Right atrium auricular region (tissue), 2 donors: ENCODE results near the gene DNAJC28. TPM values are rescaled to one million over a fixed set of nuclear protein-coding genes. Genes with fewer than 3 reads are reported as not detected.

ENCODE experiments used
- DNase-seq: peaks from one replicate; pipeline ENCODE4 v3.0.0-alpha.2; 2019; ENCODE audit warnings: low spot score
- H3K27ac ChIP-seq, 2 donors: fragments of 200-600 bp; sonication (generic); 1 replicate in 1 of 2; 2 replicates in 1 of 2; pipeline ENCODE4 v1.5.1; 2016 to 2019
- H3K27me3 ChIP-seq, 2 donors: fragments of 200-600 bp; sonication (generic); one replicate each; pipeline versions ENCODE4 v1.5.1 to v1.6.0; 2017 to 2019
- H3K36me3 ChIP-seq: fragments of 200-600 bp; sonication (generic); one replicate; pipeline ENCODE4 v1.5.1; 2016
- H3K4me1 ChIP-seq, 2 donors: fragments of 200-600 bp; sonication (generic); one replicate each; pipeline versions ENCODE4 v1.5.1 to v1.6.0; 2017 to 2019
- H3K4me3 ChIP-seq, 2 donors: fragments of 200-600 bp; sonication (generic); 1 replicate in 1 of 2; 2 replicates in 1 of 2; pipeline ENCODE4 v1.5.1; 2017 to 2019; ENCODE audit warnings: mild to moderate bottlenecking in 1 of 2, moderate library complexity in 1 of 2
- H3K9me3 ChIP-seq, 2 donors: fragments of 200-600 bp; sonication (generic); one replicate each; pipeline ENCODE4 v1.5.1; 2019
- total RNA-seq, 2 donors: library from RNA; depleted of rRNA; stranded (reverse); fragments of >200 nt; gene quantifications; one replicate each; pipeline ENCODE4 v1.1.0, GENCODE V29; 2016
- TF ChIP-seq, protein P1 (sequence below), 2 donors: fragments of 200-600 bp; sonication (generic); IDR thresholded peaks; one replicate each; pipeline ENCODE4 v1.5.1; 2019; ENCODE audit warnings: antibody characterized with exemption in 2 of 2

The DNAJC28 gene
- total RNA-seq, 2 donors from 2014 or later, result 3.0 to 4.5 TPM

DNA sequence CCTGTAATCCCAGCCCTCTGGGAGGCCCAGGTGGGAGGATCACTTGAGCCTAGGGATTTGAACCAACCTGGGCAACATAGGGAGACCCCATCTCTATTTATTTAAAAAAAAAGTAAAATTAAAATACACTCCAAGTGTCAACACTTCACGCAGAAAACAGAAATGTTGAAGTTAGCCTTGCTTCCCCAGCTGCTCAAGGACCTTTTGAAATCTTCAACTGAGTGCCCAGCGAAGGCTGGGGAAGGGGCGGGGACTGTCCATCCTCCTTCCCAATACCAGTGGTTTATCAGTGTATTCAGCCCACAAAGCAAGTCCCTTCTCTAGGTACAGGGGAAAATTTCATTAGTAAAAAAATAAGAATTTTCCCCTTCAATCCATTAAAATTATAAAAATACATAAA is 2.2 kb upstream of the DNAJC28 start:
- peaks cover 0 to 12% of the 10 kb centered on the region in 2 donors for H3K4me1 ChIP-seq
- no peak overlapping the region for H3K27ac ChIP-seq
- no peaks in the 10 kb centered on the region for H3K36me3 ChIP-seq
- no peaks in the 10 kb centered on the region for H3K27me3 ChIP-seq
- TF ChIP-seq, protein P1, sequence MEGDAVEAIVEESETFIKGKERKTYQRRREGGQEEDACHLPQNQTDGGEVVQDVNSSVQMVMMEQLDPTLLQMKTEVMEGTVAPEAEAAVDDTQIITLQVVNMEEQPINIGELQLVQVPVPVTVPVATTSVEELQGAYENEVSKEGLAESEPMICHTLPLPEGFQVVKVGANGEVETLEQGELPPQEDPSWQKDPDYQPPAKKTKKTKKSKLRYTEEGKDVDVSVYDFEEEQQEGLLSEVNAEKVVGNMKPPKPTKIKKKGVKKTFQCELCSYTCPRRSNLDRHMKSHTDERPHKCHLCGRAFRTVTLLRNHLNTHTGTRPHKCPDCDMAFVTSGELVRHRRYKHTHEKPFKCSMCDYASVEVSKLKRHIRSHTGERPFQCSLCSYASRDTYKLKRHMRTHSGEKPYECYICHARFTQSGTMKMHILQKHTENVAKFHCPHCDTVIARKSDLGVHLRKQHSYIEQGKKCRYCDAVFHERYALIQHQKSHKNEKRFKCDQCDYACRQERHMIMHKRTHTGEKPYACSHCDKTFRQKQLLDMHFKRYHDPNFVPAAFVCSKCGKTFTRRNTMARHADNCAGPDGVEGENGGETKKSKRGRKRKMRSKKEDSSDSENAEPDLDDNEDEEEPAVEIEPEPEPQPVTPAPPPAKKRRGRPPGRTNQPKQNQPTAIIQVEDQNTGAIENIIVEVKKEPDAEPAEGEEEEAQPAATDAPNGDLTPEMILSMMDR (IDR thresholded peaks at IDR 0.05), result no peak
- DNase-seq, result no peak
- no peaks in the 10 kb centered on the region for H3K9me3 ChIP-seq
- H3K4me3 ChIP-seq, result no peak overlapping the region

DNA sequence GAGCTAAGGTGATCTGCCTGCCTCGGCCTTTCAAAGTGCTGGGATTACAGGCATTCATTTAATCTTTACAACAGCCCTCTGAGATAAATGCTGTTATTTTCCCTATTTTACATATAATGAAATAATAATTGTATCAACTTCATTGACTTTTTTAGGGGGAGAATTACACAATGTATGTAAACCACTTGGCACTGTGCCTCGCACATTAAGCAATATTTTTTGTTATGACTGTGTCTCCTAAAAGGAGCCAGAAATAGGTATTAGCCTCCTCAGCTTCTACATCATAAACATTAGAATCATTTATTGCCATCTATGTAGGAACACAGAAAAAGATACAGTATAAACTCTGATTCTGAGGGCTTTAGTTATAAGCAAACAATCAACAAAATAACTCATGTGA is 1.1 kb upstream of the DNAJC28 start:
- H3K4me1 ChIP-seq, result peaks cover 0 to 12% of the 10 kb centered on the region in 2 donors
- no peaks in the 10 kb centered on the region for H3K9me3 ChIP-seq
- H3K27ac ChIP-seq, result no peak overlapping the region
- no peak overlapping the region for H3K4me3 ChIP-seq
- DNase-seq, result no peak
- H3K27me3 ChIP-seq, result no peaks in the 10 kb centered on the region
- TF ChIP-seq, protein P1 (IDR thresholded peaks at IDR 0.05), result no peak
- no peaks in the 10 kb centered on the region for H3K36me3 ChIP-seq

DNA sequence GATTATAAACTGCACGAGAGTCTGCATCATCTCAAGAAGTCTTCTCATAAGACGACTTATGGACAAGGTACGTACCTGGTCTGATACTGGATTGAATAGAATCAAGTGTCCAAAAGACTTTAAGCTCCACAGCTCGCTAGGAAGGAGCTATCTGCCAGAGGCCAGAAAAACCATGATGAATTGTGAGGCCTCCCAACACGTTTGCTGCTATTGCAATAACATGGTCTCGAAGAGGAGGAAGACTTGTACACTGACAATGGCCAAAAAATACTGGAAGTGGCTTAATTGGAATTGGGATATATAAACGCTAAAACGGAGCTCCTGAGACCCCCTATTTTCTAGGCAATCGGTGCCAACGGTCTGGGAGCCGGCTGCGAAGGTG is 534 bp downstream of the DNAJC28 start:
- Histone ChIP-seq H3K27me3 (no peaks in the 10 kb centered on the region), H3K27ac (peak overlapping the region; percentile 77 to 89)

DNA sequence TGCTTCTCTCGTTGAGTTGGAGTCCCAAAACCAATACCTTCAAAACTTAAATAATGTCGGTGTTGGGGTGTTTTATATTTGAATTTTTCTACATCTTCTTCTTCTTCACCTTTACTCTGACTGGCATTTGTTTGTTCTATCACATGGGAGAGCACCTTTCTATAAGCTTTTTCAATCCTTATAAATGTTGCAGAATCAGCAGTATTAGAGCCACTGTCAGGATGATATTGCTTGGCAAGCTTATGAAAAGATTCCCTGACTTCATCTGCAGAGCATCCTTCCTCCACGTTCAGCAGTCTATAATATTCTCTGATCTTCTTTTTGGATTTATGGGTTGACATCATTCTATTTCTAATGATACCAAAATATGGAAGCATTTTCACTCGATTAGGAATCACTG is 2.6 kb downstream of the DNAJC28 start:
- no peak overlapping the region for H3K27ac ChIP-seq
- no peaks in the 10 kb centered on the region for H3K27me3 ChIP-seq
- no peak for DNase-seq
- TF ChIP-seq, protein P1 (IDR thresholded peaks at IDR 0.05), result no peak
- H3K9me3 ChIP-seq, result no peaks in the 10 kb centered on the region
- H3K36me3 ChIP-seq, result no peaks in the 10 kb centered on the region
- H3K4me3 ChIP-seq, result no peak overlapping the region
- H3K4me1 ChIP-seq, result peaks cover 0 to 12% of the 10 kb centered on the region in 2 donors

More for the DNA sequence above, 534 bp downstream of the DNAJC28 start:
- TF ChIP-seq, protein P1 (IDR thresholded peaks at IDR 0.05), result no peak
- no peaks in the 10 kb centered on the region for H3K36me3 ChIP-seq
- no peaks in the 10 kb centered on the region for H3K9me3 ChIP-seq
- no peak for DNase-seq
- H3K4me3 ChIP-seq, result peak overlapping the region; percentile 50 to 66
- peaks cover 0 to 12% of the 10 kb centered on the region in 2 donors for H3K4me1 ChIP-seq

- Histone ChIP-seq H3K27me3 (no peaks in the 10 kb centered on the region), H3K4me3 (no peak overlapping the region)
- TF ChIP-seq, protein P1 (IDR thresholded peaks at IDR 0.05), result no peak
Observed at GRCh38 chr21:33487996-33488395, 3.5 kb downstream of the DNAJC28 start.

GRCh38 chr21:33481314-33481943 is 10.1 kb downstream of the DNAJC28 start:
- DNase-seq, result no peak
- H3K9me3 ChIP-seq, result no peaks in the 10 kb centered on the region
- TF ChIP-seq, protein P1 (IDR thresholded peaks at IDR 0.05), result no peak
- H3K4me1 ChIP-seq, result peaks cover 0 to 17% of the 10 kb centered on the region in 2 donors
- H3K36me3 ChIP-seq, result no peaks in the 10 kb centered on the region
- H3K27ac ChIP-seq, result no peak overlapping the region
- H3K4me3 ChIP-seq, result no peak overlapping the region
- H3K27me3 ChIP-seq, result no peaks in the 10 kb centered on the region

More at GRCh38 chr21:33487996-33488395, 3.5 kb downstream of the DNAJC28 start:
- Histone ChIP-seq H3K27ac (no peak overlapping the region), H3K36me3 (no peaks in the 10 kb centered on the region), H3K9me3 (no peaks in the 10 kb centered on the region), H3K4me1 (peaks cover 0 to 12% of the 10 kb centered on the region in 2 donors)
- DNase-seq, result no peak
